ENCODE data around the gene MYLK4.

- TF ChIP-seq CTCF (IDR thresholded peaks at IDR 0.05; ENCODE audit: low read depth, low read length, poor library complexity, severe bottlenecking): no peak
- TF ChIP-seq EZH2phosphoT487 (IDR thresholded peaks at IDR 0.05; ENCODE audit: borderline replicate concordance, low read length): no peak
Observed at GRCh38 chr6:2625581-2625980, 125.1 kb downstream of the MYLK4 start.
